Measurements from ENCODE around the gene IL1RAPL2.

GRCh38 chrX:104854188-104854587, 288.2 kb downstream of the IL1RAPL2 start:
- TF ChIP-seq CTCF (IDR thresholded peaks at IDR 0.05): no peak
- no peak for TF ChIP-seq POLR2A (IDR thresholded peaks at IDR 0.05)

Data from right lobe of liver (tissue), 4 donors.